ENCODE results near the gene USHBP1. TPM values are rescaled to one million over a fixed set of nuclear protein-coding genes. Genes with fewer than 3 reads are reported as not detected.

The USHBP1 gene
- total and polyA plus RNA-seq, 2 of the 13 experiments (the other 11 are each of a cell fraction or from before 2014, with no cell fraction given) = 0.15 to 1.5 TPM

DNA sequence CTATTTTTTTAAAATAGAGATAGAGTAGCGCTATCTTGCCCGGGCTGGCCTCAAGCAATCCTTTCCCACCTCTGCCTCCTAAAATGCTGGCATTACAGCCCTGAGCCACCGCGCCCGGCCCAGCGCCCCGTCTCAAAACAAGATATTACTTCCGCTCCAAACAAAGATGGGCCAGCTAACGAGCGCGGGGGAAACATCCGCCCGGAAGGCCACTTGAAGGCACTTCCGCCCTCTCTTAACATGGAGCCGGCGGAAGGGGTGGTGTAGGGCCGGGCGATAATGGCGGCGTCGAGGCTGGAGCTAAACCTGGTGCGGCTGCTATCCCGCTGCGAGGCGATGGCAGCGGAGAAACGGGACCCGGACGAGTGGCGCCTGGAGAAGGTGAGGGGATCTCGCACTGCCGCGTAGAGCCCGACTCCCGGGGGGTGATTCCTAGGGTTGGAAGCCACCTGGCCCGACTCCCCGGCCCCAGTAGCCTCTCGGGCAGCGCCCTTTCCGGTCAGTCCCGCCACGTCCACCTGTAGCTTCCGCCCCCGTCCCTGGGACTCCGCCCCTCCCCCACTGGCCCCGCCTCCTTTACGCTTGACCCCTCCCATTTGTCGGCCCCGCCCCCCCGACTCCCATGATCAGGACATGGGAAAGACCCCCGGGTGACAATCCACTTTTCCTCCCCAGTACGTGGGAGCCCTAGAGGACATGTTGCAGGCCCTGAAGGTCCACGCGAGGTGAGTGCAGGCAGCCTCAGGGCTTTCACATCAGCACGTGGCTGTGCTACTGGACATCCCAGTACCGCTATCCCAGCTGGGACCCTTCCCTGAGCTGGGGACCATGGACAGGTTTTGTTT, 49.2 kb downstream of the USHBP1 start, which contains the start of gene USE1 (continued):
- TF ChIP-seq RELA (CRISPR knock-in tag; IDR thresholded peaks at IDR 0.05) (no peak), NAIF1 (CRISPR knock-in tag; IDR thresholded peaks at IDR 0.05; ENCODE audit: borderline replicate concordance) (no peak), FOXC1 (CRISPR knock-in tag; IDR thresholded peaks at IDR 0.05; ENCODE audit: borderline replicate concordance) (no peak; the same call in 1 of the 2 replicates), SNRNP70 (IDR thresholded peaks at IDR 0.05; ENCODE audit: low read depth, low read length) (no peak)
- TF ChIP-seq, protein P1, sequence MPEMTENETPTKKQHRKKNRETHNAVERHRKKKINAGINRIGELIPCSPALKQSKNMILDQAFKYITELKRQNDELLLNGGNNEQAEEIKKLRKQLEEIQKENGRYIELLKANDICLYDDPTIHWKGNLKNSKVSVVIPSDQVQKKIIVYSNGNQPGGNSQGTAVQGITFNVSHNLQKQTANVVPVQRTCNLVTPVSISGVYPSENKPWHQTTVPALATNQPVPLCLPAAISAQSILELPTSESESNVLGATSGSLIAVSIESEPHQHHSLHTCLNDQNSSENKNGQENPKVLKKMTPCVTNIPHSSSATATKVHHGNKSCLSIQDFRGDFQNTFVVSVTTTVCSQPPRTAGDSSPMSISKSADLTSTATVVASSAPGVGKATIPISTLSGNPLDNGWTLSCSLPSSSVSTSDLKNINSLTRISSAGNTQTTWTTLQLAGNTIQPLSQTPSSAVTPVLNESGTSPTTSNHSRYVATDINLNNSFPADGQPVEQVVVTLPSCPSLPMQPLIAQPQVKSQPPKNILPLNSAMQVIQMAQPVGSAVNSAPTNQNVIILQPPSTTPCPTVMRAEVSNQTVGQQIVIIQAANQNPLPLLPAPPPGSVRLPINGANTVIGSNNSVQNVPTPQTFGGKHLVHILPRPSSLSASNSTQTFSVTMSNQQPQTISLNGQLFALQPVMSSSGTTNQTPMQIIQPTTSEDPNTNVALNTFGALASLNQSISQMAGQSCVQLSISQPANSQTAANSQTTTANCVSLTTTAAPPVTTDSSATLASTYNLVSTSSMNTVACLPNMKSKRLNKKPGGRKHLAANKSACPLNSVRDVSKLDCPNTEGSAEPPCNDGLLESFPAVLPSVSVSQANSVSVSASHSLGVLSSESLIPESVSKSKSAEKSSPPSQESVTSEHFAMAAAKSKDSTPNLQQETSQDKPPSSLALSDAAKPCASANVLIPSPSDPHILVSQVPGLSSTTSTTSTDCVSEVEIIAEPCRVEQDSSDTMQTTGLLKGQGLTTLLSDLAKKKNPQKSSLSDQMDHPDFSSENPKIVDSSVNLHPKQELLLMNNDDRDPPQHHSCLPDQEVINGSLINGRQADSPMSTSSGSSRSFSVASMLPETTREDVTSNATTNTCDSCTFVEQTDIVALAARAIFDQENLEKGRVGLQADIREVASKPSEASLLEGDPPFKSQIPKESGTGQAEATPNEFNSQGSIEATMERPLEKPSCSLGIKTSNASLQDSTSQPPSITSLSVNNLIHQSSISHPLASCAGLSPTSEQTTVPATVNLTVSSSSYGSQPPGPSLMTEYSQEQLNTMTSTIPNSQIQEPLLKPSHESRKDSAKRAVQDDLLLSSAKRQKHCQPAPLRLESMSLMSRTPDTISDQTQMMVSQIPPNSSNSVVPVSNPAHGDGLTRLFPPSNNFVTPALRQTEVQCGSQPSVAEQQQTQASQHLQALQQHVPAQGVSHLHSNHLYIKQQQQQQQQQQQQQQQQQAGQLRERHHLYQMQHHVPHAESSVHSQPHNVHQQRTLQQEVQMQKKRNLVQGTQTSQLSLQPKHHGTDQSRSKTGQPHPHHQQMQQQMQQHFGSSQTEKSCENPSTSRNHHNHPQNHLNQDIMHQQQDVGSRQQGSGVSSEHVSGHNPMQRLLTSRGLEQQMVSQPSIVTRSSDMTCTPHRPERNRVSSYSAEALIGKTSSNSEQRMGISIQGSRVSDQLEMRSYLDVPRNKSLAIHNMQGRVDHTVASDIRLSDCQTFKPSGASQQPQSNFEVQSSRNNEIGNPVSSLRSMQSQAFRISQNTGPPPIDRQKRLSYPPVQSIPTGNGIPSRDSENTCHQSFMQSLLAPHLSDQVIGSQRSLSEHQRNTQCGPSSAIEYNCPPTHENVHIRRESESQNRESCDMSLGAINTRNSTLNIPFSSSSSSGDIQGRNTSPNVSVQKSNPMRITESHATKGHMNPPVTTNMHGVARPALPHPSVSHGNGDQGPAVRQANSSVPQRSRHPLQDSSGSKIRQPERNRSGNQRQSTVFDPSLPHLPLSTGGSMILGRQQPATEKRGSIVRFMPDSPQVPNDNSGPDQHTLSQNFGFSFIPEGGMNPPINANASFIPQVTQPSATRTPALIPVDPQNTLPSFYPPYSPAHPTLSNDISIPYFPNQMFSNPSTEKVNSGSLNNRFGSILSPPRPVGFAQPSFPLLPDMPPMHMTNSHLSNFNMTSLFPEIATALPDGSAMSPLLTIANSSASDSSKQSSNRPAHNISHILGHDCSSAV (CRISPR knock-in tag; IDR thresholded peaks at IDR 0.05; ENCODE audit: borderline replicate concordance) = no peak
- TF ChIP-seq, protein P2, sequence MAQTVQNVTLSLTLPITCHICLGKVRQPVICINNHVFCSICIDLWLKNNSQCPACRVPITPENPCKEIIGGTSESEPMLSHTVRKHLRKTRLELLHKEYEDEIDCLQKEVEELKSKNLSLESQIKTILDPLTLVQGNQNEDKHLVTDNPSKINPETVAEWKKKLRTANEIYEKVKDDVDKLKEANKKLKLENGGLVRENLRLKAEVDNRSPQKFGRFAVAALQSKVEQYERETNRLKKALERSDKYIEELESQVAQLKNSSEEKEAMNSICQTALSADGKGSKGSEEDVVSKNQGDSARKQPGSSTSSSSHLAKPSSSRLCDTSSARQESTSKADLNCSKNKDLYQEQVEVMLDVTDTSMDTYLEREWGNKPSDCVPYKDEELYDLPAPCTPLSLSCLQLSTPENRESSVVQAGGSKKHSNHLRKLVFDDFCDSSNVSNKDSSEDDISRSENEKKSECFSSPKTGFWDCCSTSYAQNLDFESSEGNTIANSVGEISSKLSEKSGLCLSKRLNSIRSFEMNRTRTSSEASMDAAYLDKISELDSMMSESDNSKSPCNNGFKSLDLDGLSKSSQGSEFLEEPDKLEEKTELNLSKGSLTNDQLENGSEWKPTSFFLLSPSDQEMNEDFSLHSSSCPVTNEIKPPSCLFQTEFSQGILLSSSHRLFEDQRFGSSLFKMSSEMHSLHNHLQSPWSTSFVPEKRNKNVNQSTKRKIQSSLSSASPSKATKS (CRISPR knock-in tag; IDR thresholded peaks at IDR 0.05) = no peak; the same call in 1 of the 2 replicates
- TF ChIP-seq, protein P3, sequence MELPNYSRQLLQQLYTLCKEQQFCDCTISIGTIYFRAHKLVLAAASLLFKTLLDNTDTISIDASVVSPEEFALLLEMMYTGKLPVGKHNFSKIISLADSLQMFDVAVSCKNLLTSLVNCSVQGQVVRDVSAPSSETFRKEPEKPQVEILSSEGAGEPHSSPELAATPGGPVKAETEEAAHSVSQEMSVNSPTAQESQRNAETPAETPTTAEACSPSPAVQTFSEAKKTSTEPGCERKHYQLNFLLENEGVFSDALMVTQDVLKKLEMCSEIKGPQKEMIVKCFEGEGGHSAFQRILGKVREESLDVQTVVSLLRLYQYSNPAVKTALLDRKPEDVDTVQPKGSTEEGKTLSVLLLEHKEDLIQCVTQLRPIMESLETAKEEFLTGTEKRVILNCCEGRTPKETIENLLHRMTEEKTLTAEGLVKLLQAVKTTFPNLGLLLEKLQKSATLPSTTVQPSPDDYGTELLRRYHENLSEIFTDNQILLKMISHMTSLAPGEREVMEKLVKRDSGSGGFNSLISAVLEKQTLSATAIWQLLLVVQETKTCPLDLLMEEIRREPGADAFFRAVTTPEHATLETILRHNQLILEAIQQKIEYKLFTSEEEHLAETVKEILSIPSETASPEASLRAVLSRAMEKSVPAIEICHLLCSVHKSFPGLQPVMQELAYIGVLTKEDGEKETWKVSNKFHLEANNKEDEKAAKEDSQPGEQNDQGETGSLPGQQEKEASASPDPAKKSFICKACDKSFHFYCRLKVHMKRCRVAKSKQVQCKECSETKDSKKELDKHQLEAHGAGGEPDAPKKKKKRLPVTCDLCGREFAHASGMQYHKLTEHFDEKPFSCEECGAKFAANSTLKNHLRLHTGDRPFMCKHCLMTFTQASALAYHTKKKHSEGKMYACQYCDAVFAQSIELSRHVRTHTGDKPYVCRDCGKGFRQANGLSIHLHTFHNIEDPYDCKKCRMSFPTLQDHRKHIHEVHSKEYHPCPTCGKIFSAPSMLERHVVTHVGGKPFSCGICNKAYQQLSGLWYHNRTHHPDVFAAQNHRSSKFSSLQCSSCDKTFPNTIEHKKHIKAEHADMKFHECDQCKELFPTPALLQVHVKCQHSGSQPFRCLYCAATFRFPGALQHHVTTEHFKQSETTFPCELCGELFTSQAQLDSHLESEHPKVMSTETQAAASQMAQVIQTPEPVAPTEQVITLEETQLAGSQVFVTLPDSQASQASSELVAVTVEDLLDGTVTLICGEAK (IDR thresholded peaks at IDR 0.05) = peak; percentile 71
- TF ChIP-seq, protein P3 (CRISPR knock-in tag; IDR thresholded peaks at IDR 0.05) = no peak

Data from HepG2 (cell line).